Renal cortex interstitium (tissue), 11 donors: ENCODE results near the gene OSCP1. TPM values are rescaled to one million over a fixed set of nuclear protein-coding genes. Genes with fewer than 3 reads are reported as not detected.

Experiments
- DNase-seq, 11 donors: peaks; one replicate each; pipeline ENCODE4 v3.0.0-alpha.2; 2013; ENCODE audit warnings: low read depth in 9 of 11, low spot score in 4 of 11; ENCODE audit errors: extremely low read depth in 1 of 11
- polyA plus RNA-seq, 3 donors: library from polyadenylated mRNA; unstranded; fragments of 120-200 nt; gene quantifications; one replicate each; pipeline ENCODE4 v1.2.1, GENCODE V29; 2013; ENCODE audit not compliant: insufficient read length in 3 of 3

The OSCP1 gene
- polyA plus RNA-seq, 3 donors = 21.2 to 32.4 (median 22.6) TPM

GRCh38 chr1:36457691-36458090 lies 7.4 kb upstream of the OSCP1 start:
- no peak for DNase-seq

DNA sequence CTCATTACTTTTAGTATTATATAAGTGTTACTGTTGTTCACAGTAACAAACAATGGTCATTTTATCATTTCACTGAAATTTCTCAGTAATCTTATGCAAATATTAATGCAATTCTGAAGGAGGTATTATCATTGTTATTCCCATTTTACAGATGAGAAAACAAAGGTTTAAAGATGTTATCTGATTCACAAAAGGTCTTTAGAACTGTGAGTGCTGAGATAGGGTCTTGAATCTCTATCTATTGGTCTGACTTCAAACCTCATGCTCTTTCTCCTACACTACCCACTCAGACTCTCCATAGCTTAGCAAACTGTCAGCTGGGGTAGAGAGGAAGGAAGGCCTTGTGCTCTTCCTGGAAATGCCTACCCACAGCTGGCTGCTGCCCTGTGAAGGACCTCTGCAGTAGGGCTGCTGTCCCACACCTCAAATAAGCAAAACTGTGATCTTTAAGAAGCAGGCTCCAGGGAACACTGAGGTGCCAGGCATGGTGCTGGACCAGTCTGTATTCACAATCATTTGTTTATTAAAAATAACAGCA lies 6.2 kb upstream of the OSCP1 start:
- DNase-seq = no peak

DNA sequence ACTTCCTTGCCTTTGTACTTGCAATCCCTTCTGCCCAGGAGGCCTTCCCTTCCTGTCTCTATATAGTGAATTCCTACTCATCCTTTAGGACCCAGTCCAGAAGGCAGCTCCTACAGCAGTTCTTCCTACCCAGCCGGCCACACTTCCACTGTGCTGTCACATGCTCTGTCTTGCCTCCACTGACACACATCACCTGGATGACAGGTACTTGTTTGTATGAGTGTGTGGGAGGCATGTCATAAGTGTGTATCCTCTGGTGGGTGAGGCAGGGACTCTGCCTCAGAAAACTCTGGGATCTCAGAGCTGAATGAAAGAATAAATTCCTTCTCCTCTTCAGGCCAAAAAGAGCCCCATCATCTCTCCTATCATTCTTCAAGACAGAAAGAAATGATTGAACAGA lies 5.1 kb upstream of the OSCP1 start:
- DNase-seq = no peak

GRCh38 chr1:36453600-36454388 lies 3.5 kb upstream of the OSCP1 start:
- no peak for DNase-seq

GRCh38 chr1:36453051-36453450 lies 2.8 kb upstream of the OSCP1 start:
- DNase-seq = no peak

DNA sequence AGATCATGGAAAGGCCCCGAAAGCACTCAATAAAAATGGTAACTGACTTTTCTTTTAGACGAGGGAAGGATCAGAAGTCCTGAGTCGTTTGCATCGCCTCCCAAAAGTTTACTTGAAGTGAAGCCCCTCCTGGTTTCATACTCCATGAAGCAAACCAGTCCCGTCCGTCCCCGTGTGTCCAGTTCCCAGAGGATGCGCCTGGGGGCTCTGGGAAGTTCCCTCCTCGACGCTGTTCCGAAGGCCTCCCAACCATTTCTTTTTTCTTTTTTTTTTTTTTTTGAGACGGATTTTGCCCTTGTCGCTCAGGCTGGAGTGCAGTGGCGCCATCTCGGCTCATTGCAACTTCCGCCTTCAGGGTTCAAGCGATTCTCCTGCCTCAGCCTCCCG lies 661 bp upstream of the OSCP1 start:
- no peak for DNase-seq

DNA sequence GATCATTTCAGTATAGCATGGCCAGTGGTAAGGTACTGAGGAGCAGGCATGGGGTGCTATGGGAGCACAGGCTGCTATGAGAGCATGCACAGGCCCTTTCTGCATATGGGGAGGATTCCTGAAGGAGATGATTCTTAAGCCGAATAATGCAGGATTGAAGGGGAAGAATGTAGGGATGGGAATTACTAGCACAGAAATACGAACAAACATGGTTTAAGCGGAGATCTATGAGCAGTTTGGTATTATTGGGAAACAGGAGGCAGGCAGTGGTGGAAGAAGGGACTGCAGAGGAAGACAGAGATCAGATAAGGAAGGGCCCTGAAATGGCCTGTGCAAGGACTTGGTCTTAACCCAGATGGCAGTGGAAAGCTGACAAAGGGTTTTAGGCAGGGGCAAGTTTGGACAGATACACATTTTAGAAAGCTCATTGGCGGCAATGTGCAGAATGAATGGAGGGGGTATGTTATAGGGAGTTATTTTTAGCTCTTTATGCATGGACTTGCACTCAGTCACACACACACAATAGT lies 1.7 kb downstream of the OSCP1 start:
- DNase-seq = no peak

DNA sequence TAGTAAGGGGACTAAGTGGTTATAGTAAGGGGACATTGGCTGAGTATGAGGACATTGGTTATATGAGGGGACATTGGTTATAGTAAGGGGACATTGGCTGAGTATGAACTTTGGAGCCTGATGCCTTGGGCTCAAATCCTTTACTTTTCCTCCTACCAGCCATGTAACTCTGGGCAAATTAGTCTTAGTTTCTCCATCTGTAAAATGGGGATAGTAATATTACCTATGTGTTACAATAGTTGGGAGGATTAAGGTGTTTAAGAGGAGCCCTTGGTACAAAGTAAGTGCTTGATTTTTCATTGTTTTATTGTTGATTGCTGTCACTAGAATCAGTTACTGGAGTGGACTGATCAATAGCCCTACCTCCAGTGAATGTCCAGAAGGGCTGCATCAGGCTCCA lies 2.8 kb downstream of the OSCP1 start:
- no peak for DNase-seq

GRCh38 chr1:36446746-36447145 lies 3.5 kb downstream of the OSCP1 start:
- no peak for DNase-seq

- no peak for DNase-seq
Observed at GRCh38 chr1:36446271-36446670, 4.0 kb downstream of the OSCP1 start.

DNA sequence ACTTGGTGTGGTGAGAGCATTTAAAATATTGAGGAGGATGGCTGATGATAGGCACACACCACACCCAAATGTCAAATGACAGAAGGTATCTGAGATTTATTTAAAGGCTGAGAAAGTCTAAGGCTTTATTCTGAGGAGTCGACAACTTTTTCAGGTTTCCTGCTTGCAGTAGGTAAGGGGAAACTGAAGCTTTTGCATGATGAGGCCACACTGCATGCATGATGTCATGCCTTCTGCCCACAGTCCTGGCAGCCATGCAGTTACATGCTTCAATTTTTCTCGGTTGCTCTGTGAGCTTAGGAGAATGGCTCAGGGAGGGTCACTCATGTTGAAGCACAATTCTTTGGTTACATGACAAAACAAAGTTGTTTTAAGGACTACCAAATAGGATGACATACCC lies 7.0 kb downstream of the OSCP1 start:
- no peak for DNase-seq

- no peak for DNase-seq
Observed at GRCh38 chr1:36442337-36442736, 7.9 kb downstream of the OSCP1 start.

GRCh38 chr1:36440646-36441045 lies 9.6 kb downstream of the OSCP1 start:
- no peak for DNase-seq

GRCh38 chr1:36440044-36440443 lies 10.2 kb downstream of the OSCP1 start:
- no peak for DNase-seq

GRCh38 chr1:36438715-36439114 lies 11.5 kb downstream of the OSCP1 start:
- DNase-seq = no peak

GRCh38 chr1:36436821-36437220 lies 13.4 kb downstream of the OSCP1 start:
- DNase-seq = no peak

DNA sequence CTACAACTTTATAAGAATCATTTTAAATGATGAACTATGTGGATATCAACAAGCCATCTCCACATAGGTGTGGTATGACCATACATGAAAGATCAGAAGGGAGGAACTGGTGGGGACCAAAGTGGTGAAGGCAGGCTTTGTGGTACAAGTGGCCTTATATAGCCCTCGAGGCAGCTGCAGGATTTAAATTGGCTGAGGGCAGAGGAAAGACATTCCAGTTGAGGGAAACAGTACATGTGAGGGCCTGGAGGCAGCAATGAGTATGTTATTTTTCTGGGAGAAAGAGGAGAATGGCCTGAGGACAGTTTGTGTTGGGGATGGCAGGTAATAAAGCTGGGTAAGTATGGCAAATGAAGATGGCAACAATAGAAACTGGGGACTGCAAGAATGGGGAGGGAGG lies 17.1 kb downstream of the OSCP1 start:
- DNase-seq = no peak

DNA sequence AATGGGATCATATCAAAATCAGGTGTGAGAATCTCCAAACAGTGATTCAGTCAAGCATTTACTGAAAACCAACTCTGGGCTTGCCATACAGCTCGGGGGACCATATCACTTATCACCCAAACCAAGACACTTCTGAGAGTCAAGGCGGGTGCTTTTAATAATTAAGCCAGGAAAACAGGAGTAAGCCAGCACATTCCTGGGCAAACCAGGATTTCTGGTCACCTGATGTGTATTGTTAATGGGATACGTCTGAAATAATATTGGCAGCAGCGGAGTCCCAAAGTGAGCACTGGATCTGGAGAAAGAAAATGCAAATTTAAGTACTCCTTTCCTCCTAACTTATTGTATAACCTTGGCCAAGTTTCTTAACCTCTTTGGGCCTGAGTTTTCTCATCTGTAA lies 17.6 kb downstream of the OSCP1 start:
- peak in 1 of 11 donors; percentile 20 for DNase-seq

DNA sequence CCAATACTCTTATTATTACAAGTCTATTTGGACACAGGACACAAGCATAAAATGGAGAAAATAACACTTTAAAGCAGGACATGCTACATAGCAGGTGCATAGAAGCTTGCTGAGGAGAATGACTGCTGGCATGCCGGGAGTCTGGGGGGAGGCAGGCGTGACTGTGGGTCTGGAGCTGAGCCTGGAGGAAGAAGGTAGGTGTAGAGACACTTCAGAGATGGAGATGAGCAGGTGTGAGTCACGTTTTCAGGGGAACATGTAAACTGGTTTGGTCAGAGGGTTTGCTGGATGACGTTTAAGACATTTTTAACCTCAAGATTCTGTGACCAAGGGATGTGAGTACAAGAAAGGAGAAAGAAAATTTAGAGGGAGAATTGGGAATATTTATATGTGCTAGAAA lies 24.5 kb downstream of the OSCP1 start:
- no peak for DNase-seq

- no peak for DNase-seq
Observed at GRCh38 chr1:36421649-36422048, 28.6 kb downstream of the OSCP1 start.

DNA sequence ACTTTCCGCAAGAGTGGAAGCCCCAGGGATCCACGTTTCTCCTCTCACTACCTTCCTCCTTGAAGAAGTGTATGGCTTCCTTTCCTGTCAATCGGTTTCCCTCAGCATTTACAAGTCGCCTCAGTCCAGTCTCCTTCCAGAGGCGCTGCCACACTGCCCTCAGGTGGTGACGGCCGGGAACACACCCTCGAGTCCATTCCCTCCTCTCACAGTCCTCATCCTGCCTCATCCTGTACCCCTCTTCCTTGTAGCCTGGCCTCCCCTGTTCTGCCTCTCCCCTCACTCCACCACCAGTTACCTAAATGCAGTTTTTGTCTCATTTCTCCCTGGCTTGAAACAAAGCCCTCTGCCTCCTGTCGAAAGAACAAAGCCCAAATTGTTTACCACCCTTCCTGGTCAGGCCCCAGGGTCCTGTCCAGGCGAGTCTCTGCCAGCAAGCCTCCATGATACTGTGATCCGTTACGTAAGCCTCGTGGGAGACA lies 29.4 kb downstream of the OSCP1 start:
- DNase-seq = peak; percentile 52 to 74 (median 63)
